ENCODE results near the gene GPC5.

The GPC5 gene

GRCh38 chr13:92054389-92054788 lies 656.0 kb downstream of the GPC5 start:
- DNase-seq = no peak

- no peak for DNase-seq
Observed at GRCh38 chr13:92074658-92075057, 676.2 kb downstream of the GPC5 start.

GRCh38 chr13:92097337-92097903 lies 699.0 kb downstream of the GPC5 start:
- DNase-seq = no peak

GRCh38 chr13:92101801-92102200 lies 703.4 kb downstream of the GPC5 start:
- DNase-seq = no peak

- no peak for DNase-seq
Observed at GRCh38 chr13:92103689-92104153, 705.3 kb downstream of the GPC5 start.

GRCh38 chr13:92122186-92122853 lies 723.9 kb downstream of the GPC5 start:
- DNase-seq = no peak

- no peak for DNase-seq
Observed at GRCh38 chr13:92126399-92126798, 728.0 kb downstream of the GPC5 start.

GRCh38 chr13:92135509-92135908 lies 737.1 kb downstream of the GPC5 start:
- DNase-seq = no peak

GRCh38 chr13:92136449-92137155 lies 738.2 kb downstream of the GPC5 start:
- DNase-seq = no peak

GRCh38 chr13:92137520-92137919 lies 739.1 kb downstream of the GPC5 start:
- DNase-seq = no peak

- DNase-seq = no peak
Observed at GRCh38 chr13:92143766-92144165, 745.3 kb downstream of the GPC5 start.

GRCh38 chr13:92150606-92151005 lies 752.2 kb downstream of the GPC5 start:
- DNase-seq = no peak

GRCh38 chr13:92158346-92158745 lies 759.9 kb downstream of the GPC5 start:
- DNase-seq = peak; percentile 56

GRCh38 chr13:92164822-92165221 lies 766.4 kb downstream of the GPC5 start:
- no peak for DNase-seq

GRCh38 chr13:92172191-92172590 lies 773.8 kb downstream of the GPC5 start:
- no peak for DNase-seq

GRCh38 chr13:92173254-92173653 lies 774.8 kb downstream of the GPC5 start:
- no peak for DNase-seq

GRCh38 chr13:92175330-92175729 lies 776.9 kb downstream of the GPC5 start:
- DNase-seq = peak; percentile 73

GRCh38 chr13:92177966-92178365 lies 779.5 kb downstream of the GPC5 start:
- DNase-seq = no peak

- DNase-seq = no peak
Observed at GRCh38 chr13:92179223-92179622, 780.8 kb downstream of the GPC5 start.

GRCh38 chr13:92187378-92187989 lies 789.1 kb downstream of the GPC5 start:
- peak; percentile 31 for DNase-seq

- DNase-seq = no peak
Observed at GRCh38 chr13:92188574-92188973, 790.2 kb downstream of the GPC5 start.

GRCh38 chr13:92196591-92197256 lies 798.3 kb downstream of the GPC5 start:
- DNase-seq = no peak

GRCh38 chr13:92197669-92198068 lies 799.2 kb downstream of the GPC5 start:
- no peak for DNase-seq
